HG03565 (cell line): ENCODE data around the gene LAMC3.

Experiments used
- ATAC-seq: cut with Tn5 transposase; IDR thresholded peaks from one replicate; pipeline ENCODE4 v1.9.1; 2021; ENCODE audit warnings: mild to moderate bottlenecking, moderate library complexity; ENCODE audit not compliant: unreplicated experiment

LAMC3 gene

GRCh38 chr9:131042666-131043065 is 33.7 kb downstream of the LAMC3 start:
- ATAC-seq, result no peak

GRCh38 chr9:131043087-131043486 is 34.1 kb downstream of the LAMC3 start:
- no peak for ATAC-seq

GRCh38 chr9:131043646-131044045 is 34.7 kb downstream of the LAMC3 start:
- ATAC-seq, result no peak

GRCh38 chr9:131045300-131046092 is 36.5 kb downstream of the LAMC3 start:
- ATAC-seq, result no peak

GRCh38 chr9:131046093-131046380 is 37.1 kb downstream of the LAMC3 start:
- no peak for ATAC-seq

GRCh38 chr9:131046581-131047202 is 37.7 kb downstream of the LAMC3 start:
- ATAC-seq, result no peak

GRCh38 chr9:131048332-131048731 is 39.4 kb downstream of the LAMC3 start:
- no peak for ATAC-seq

GRCh38 chr9:131048820-131049219 is 39.8 kb downstream of the LAMC3 start:
- ATAC-seq, result no peak

- no peak for ATAC-seq
Measured at GRCh38 chr9:131049829-131050715, 41.1 kb downstream of the LAMC3 start.

GRCh38 chr9:131050831-131051230 is 41.9 kb downstream of the LAMC3 start:
- no peak for ATAC-seq

- no peak for ATAC-seq
Measured at GRCh38 chr9:131051592-131052517, 42.9 kb downstream of the LAMC3 start.

- no peak for ATAC-seq
Measured at GRCh38 chr9:131053896-131054295, 44.9 kb downstream of the LAMC3 start.

- ATAC-seq, result no peak
Measured at GRCh38 chr9:131056781-131057506, 48.0 kb downstream of the LAMC3 start.

GRCh38 chr9:131060900-131061630 is 52.1 kb downstream of the LAMC3 start:
- ATAC-seq, result no peak

- ATAC-seq, result no peak
Measured at GRCh38 chr9:131062969-131063368, 54.0 kb downstream of the LAMC3 start.

GRCh38 chr9:131065599-131065998 is 56.6 kb downstream of the LAMC3 start:
- ATAC-seq, result no peak

GRCh38 chr9:131067625-131068024 is 58.7 kb downstream of the LAMC3 start:
- no peak for ATAC-seq

- ATAC-seq, result no peak
Measured at GRCh38 chr9:131068076-131068816, 59.3 kb downstream of the LAMC3 start.

- ATAC-seq, result no peak
Measured at GRCh38 chr9:131069699-131070098, 60.7 kb downstream of the LAMC3 start.
